H1 (cell line): ENCODE results near the gene BTBD18. TPM values are rescaled to one million over a fixed set of nuclear protein-coding genes. Genes with fewer than 3 reads are reported as not detected.

Experiments used
- CTCF ChIA-PET: fragments of 300-600 bp; sonication (Branson Sonifier 250); formaldehyde crosslinking; loops from one replicate; lab custom pipeline; 2021; ENCODE audit not compliant: partially characterized antibody; lab: Charles Lee
- POLR2A ChIA-PET: fragments of 300-600 bp; sonication (Branson Sonifier 250); formaldehyde crosslinking; loops from one replicate; lab custom pipeline; 2021; ENCODE audit warnings: inconsistent platforms; ENCODE audit not compliant: partially characterized antibody; lab: Charles Lee
- DNase-seq, 2 experiments: peaks; one replicate each; pipeline versions ENCODE4 v3.0.0 to v3.0.0-alpha.2; 2010 to 2022; ENCODE audit warnings: low spot score in 2 of 2, low read depth in 1 of 2, mixed read lengths in 1 of 2
- FAIRE-seq: peaks from 2 replicates; lab custom pipeline; 2011; peaks lifted over from hg19 to GRCh38; lab: Jason Lieb, UNC
- H2AFZ ChIP-seq: 2 replicates; pipeline ENCODE4 v1.8.1; 2012; ENCODE audit warnings: low read length, inconsistent platforms
- H2AK5ac ChIP-seq: 2 replicates; pipeline ENCODE4 v1.6.1; 2013; ENCODE audit warnings: low read depth, low read length
- H2BK120ac ChIP-seq: replicated peaks from 2 replicates; pipeline ENCODE3; 2013; ENCODE audit warnings: low read depth, low read length, inconsistent platforms
- H2BK12ac ChIP-seq: 2 replicates; pipeline ENCODE4 v1.6.1; 2013; ENCODE audit warnings: low read depth, low read length
- H2BK15ac ChIP-seq: 2 replicates; pipeline ENCODE4 v1.6.1; 2013; ENCODE audit warnings: low read length
- H2BK20ac ChIP-seq: 2 replicates; pipeline ENCODE4 v1.6.1; 2013; ENCODE audit warnings: low read length
- H2BK5ac ChIP-seq: 2 replicates; pipeline ENCODE4 v1.6.1; 2013; ENCODE audit warnings: low read depth, low read length
- H3K14ac ChIP-seq: 2 replicates; pipeline ENCODE4 v1.6.1; 2013; ENCODE audit warnings: inconsistent platforms; ENCODE audit not compliant: insufficient read length
- H3K18ac ChIP-seq: 2 replicates; pipeline ENCODE4 v1.6.1; 2013; ENCODE audit warnings: low read length; ENCODE audit errors: extremely low read depth
- H3K23ac ChIP-seq: 2 replicates; pipeline ENCODE4 v1.6.1; 2013; ENCODE audit warnings: inconsistent platforms; ENCODE audit not compliant: insufficient read length
- H3K23me2 ChIP-seq: 2 replicates; pipeline ENCODE4 v1.6.1; 2013; ENCODE audit warnings: low read depth, low read length
- H3K27ac ChIP-seq: 2 replicates; pipeline ENCODE4 v1.6.1; 2011; ENCODE audit warnings: low read depth, low read length, inconsistent platforms
- H3K27me3 ChIP-seq, 4 experiments: replicated peaks in 1 of 4; 1 replicate in 1 of 4; 2 replicates in 3 of 4; pipeline versions ENCODE4 v1.6.1 to v1.8.1; 2011 to 2013; ENCODE audit warnings: low read length in 3 of 4, mild to moderate bottlenecking in 3 of 4, inconsistent platforms in 2 of 4, mixed read lengths in 2 of 4, moderate library complexity in 1 of 4; ENCODE audit not compliant: control insufficient read depth in 3 of 4, insufficient read depth in 3 of 4; ENCODE audit errors: extremely low read depth in 1 of 4
- H3K36me3 ChIP-seq, 4 experiments: 2 replicates each; pipeline versions ENCODE4 v1.6.1 to v1.8.1; 2011 to 2013; ENCODE audit warnings: mild to moderate bottlenecking in 4 of 4, low read length in 3 of 4, moderate library complexity in 2 of 4, control low read depth in 1 of 4, inconsistent platforms in 1 of 4; ENCODE audit not compliant: insufficient read depth in 4 of 4, control insufficient read depth in 2 of 4
- H3K4ac ChIP-seq: replicated peaks from 2 replicates; pipeline ENCODE3; 2013; ENCODE audit warnings: low read length, low read depth, mixed read lengths, inconsistent platforms; ENCODE audit not compliant: insufficient read length
- H3K4me1 ChIP-seq, 4 experiments: replicated peaks in 1 of 4; 1 replicate in 1 of 4; 2 replicates in 3 of 4; pipeline versions ENCODE4 v1.6.1 to v1.8.1; 2011 to 2013; ENCODE audit warnings: low read length in 3 of 4, inconsistent platforms in 2 of 4, mixed read lengths in 1 of 4; ENCODE audit not compliant: insufficient read depth in 4 of 4, control insufficient read depth in 3 of 4
- H3K4me2 ChIP-seq, 2 experiments: 2 replicates each; pipeline versions ENCODE4 v1.6.1 to v1.8.1; 2011 to 2013; ENCODE audit warnings: low read depth in 2 of 2, low read length in 2 of 2, control low read depth in 1 of 2, inconsistent platforms in 1 of 2, mild to moderate bottlenecking in 1 of 2; ENCODE audit not compliant: insufficient read depth in 1 of 2
- H3K4me3 ChIP-seq, 4 experiments: fragments of 200-600, 300-600 bp in 1 of 4; sonication (generic), shearing (Covaris generic), sonication (Bioruptor Twin) in 1 of 4; 2 replicates each; pipeline versions ENCODE4 v1.5.1 to v1.8.1; 2011 to 2016; ENCODE audit warnings: low read length in 4 of 4, low read depth in 3 of 4, control low read depth in 2 of 4, inconsistent platforms in 2 of 4, mild to moderate bottlenecking in 2 of 4, mixed read lengths in 1 of 4, moderate library complexity in 1 of 4; ENCODE audit not compliant: insufficient read depth in 2 of 4; ENCODE audit errors: extremely low read depth in 1 of 4
- H3K56ac ChIP-seq: replicated peaks from 2 replicates; pipeline ENCODE3; 2013; ENCODE audit warnings: low read depth, mild to moderate bottlenecking, mixed read lengths, low read length, inconsistent platforms; ENCODE audit not compliant: insufficient read length
- H3K79me1 ChIP-seq: 2 replicates; pipeline ENCODE4 v1.6.1; 2013; ENCODE audit warnings: low read depth, low read length, control low read depth
- H3K79me2 ChIP-seq, 2 experiments: 2 replicates each; pipeline versions ENCODE4 v1.6.1 to v1.8.1; 2012 to 2013; ENCODE audit warnings: low read length in 2 of 2, mild to moderate bottlenecking in 2 of 2, inconsistent platforms in 1 of 2; ENCODE audit not compliant: insufficient read depth in 2 of 2, control insufficient read depth in 1 of 2
- H3K9ac ChIP-seq, 4 experiments: replicated peaks in 1 of 4; 1 replicate in 1 of 4; 2 replicates in 3 of 4; pipeline versions ENCODE4 v1.6.1 to v1.8.1; 2011 to 2013; ENCODE audit warnings: low read depth in 3 of 4, low read length in 3 of 4, control low read depth in 2 of 4, mild to moderate bottlenecking in 2 of 4, moderate library complexity in 2 of 4, inconsistent platforms in 1 of 4; ENCODE audit errors: extremely low read depth in 1 of 4
- H3K9me3 ChIP-seq, 2 experiments: 2 replicates each; pipeline versions ENCODE4 v1.6.1 to v1.8.1; 2012 to 2013; ENCODE audit warnings: mild to moderate bottlenecking in 2 of 2, moderate library complexity in 2 of 2, control low read depth in 1 of 2, inconsistent platforms in 1 of 2, low read depth in 1 of 2, low read length in 1 of 2, mixed read lengths in 1 of 2; ENCODE audit not compliant: insufficient read depth in 2 of 2
- H4K20me1 ChIP-seq, 2 experiments: replicated peaks in 1 of 2; 2 replicates each; pipeline versions ENCODE3 to v1.8.1; 2011 to 2013; ENCODE audit warnings: inconsistent platforms in 2 of 2, low read length in 2 of 2, mild to moderate bottlenecking in 1 of 2; ENCODE audit not compliant: insufficient read depth in 2 of 2, control insufficient read depth in 1 of 2
- H4K5ac ChIP-seq: 2 replicates; pipeline ENCODE4 v1.6.1; 2013; ENCODE audit warnings: low read length, low read depth, mixed read lengths, inconsistent platforms; ENCODE audit not compliant: insufficient read length
- H4K8ac ChIP-seq: 2 replicates; pipeline ENCODE4 v1.8.0; 2013; ENCODE audit warnings: mild to moderate bottlenecking, moderate library complexity, low read length, inconsistent platforms; ENCODE audit not compliant: insufficient read depth; ENCODE audit errors: extremely low read depth
- H4K91ac ChIP-seq: replicated peaks from 2 replicates; pipeline ENCODE3; 2013; ENCODE audit warnings: low read length, mixed read lengths, inconsistent platforms; ENCODE audit not compliant: insufficient read length
- ASH2L ChIP-seq: fragments of 200-600, 300-600 bp; sonication (generic); IDR thresholded peaks from one replicate; pipeline ENCODE4 v1.7.1; 2017; ENCODE audit warnings: low read length
- BCL11A ChIP-seq, 2 experiments: IDR thresholded peaks; one replicate each; pipeline ENCODE4 v1.6.1; 2011; ENCODE audit warnings: low read depth in 2 of 2, low read length in 2 of 2, mild to moderate bottlenecking in 2 of 2
- BRCA1 ChIP-seq: IDR thresholded peaks from 2 replicates; pipeline ENCODE4 v1.6.1; 2012; ENCODE audit warnings: low read depth, low read length, improper control_type of control experiment
- POU5F1 ChIP-seq: IDR thresholded peaks from 2 replicates; pipeline ENCODE4 v1.6.1; 2011; ENCODE audit warnings: low read depth, mild to moderate bottlenecking, low read length, moderate library complexity
- RBBP5 ChIP-seq: IDR thresholded peaks from 2 replicates; pipeline ENCODE4 v1.7.1; 2012; ENCODE audit warnings: low read depth, mild to moderate bottlenecking, inconsistent platforms, low read length, moderate library complexity, borderline replicate concordance
- SP1 ChIP-seq: IDR thresholded peaks from 2 replicates; pipeline ENCODE4 v1.6.1; 2011; ENCODE audit warnings: low read depth, low read length
- SP4 ChIP-seq: IDR thresholded peaks from 2 replicates; pipeline ENCODE4 v1.6.1; 2012; ENCODE audit warnings: low read length, inconsistent platforms
- WGBS, 2 experiments: shearing (Covaris generic) in 1 of 2; methylation state at CpG; one replicate each; pipeline versions ENCODE4 v1.1.6 to v1.1.7; 2013 to 2015; ENCODE audit warnings: low lambda C conversion rate in 2 of 2, mixed read lengths in 2 of 2, inconsistent platforms in 1 of 2, low coverage in 1 of 2, missing lambda C conversion rate in 1 of 2; ENCODE audit not compliant: insufficient replicate concordance in 2 of 2, insufficient coverage in 1 of 2, insufficient read length in 1 of 2; ENCODE audit errors: extremely low coverage in 1 of 2, missing lambda C conversion rate in 1 of 2; 5-methylcytosine and 5-hydroxymethylcytosine counted together
- polyA plus RNA-seq, 7 experiments: library from polyadenylated mRNA; depleted of rRNA in 3 of 7; stranded (reverse) in 5 of 7; unstranded in 2 of 7; fragments of >200 nt in 5 of 7; fragments of 200-250 nt in 2 of 7; gene quantifications; 1 replicate in 5 of 7; 2 replicates in 1 of 7; 4 replicates in 1 of 7; pipeline versions ENCODE4 v1.2.1 to v1.2.3, GENCODE V29; 2011 to 2013; ENCODE audit warnings: missing spikeins in 2 of 7, mixed read lengths in 2 of 7
- total RNA-seq: library from RNA; stranded (reverse); fragmentation: NEBNext Ultra II Directional; extraction: Animal tissue kit (Norgen Biotek cat#: 25700); gene quantifications from 2 replicates; pipeline ENCODE4 v1.2.1, GENCODE V29; 2021

Gene BTBD18
- total and polyA plus RNA-seq, 2 of the 8 experiments (the other 6 are each of a cell fraction or from before 2014, with no cell fraction given) = 0.03 TPM; not detected in 1

GRCh38 chr11:57729479-57729878, 22.1 kb downstream of the BTBD18 start:
- no peak overlapping the region for H4K5ac ChIP-seq
- H2BK120ac ChIP-seq = no peak overlapping the region
- no peak overlapping the region for H3K4ac ChIP-seq
- peaks cover 0 to 5% of the 10 kb centered on the region in 2 experiments for H4K20me1 ChIP-seq
- peaks cover 0 to 3% (median 1%) of the 10 kb centered on the region in 4 experiments; a peak in 2 of 7 replicates for H3K4me1 ChIP-seq
- no peak for DNase-seq
- no peaks in the 10 kb centered on the region for H3K23me2 ChIP-seq
- peaks cover 0 to 65% of the 10 kb centered on the region in 2 experiments; a peak in 2 of 4 replicates for H3K79me2 ChIP-seq
- H3K27ac ChIP-seq = no peak overlapping the region
- H3K27me3 ChIP-seq = no peaks in the 10 kb centered on the region
- H3K4me2 ChIP-seq = peak overlapping the region; percentile 34 to 41; a peak in 2 of 4 replicates
- H3K56ac ChIP-seq = no peak overlapping the region
- no peak overlapping the region for H2AK5ac ChIP-seq
- H3K14ac ChIP-seq = no peak overlapping the region
- ChIA-PET POLR2A (interaction anchor here (0.9 to 4.1 kb wide), 4 partner anchors 14 to 70 kb away, joined by 3 to 30 read pairs (median 16); partner anchors contain the start of genes MED19, SELENOH and TMX2), CTCF (interaction anchor here (0.7 kb wide), 1 partner anchor 13 kb away, joined by 3 read pairs; no protein-coding TSS in a partner anchor)
- no peak overlapping the region for H3K4me3 ChIP-seq
- no peak overlapping the region for H3K23ac ChIP-seq
- 0 out of 8 replicates have a peak, but pooled peaks cover 0 to 3% (median 0%) of the 10 kb centered on the region in 4 experiments for H3K36me3 ChIP-seq
- no peak overlapping the region for H2AFZ ChIP-seq
- 75% methylated on average over 7 of the region's 7 CpGs; no CpG with 5 or more reads in 1 of the 2 experiments for WGBS, 2 experiments
- FAIRE-seq = no peak
- no peak overlapping the region for H2BK15ac ChIP-seq
- no peak overlapping the region for H2BK20ac ChIP-seq
- H2BK5ac ChIP-seq = no peak overlapping the region
- H4K91ac ChIP-seq = no peak overlapping the region
- no peak overlapping the region for H4K8ac ChIP-seq
- no peaks in the 10 kb centered on the region for H3K9me3 ChIP-seq
- no peak overlapping the region for H3K18ac ChIP-seq
- H3K9ac ChIP-seq = no peak overlapping the region
- no peak overlapping the region for H2BK12ac ChIP-seq
- H3K79me1 ChIP-seq = peaks cover 4% of the 10 kb centered on the region
- no peak for TF ChIP-seq BRCA1
- TF ChIP-seq BCL11A (IDR thresholded peaks at IDR 0.05; ENCODE audit: low read depth in 2 of 2, low read length in 2 of 2) = no peak
- no peak for TF ChIP-seq SP1
- no peak for TF ChIP-seq POU5F1
- no peak for TF ChIP-seq RBBP5
- no peak for TF ChIP-seq SP4
- no peak for TF ChIP-seq ASH2L
